Mesendoderm (in vitro differentiated cells): ENCODE data around the gene SNX32.

Experiments used
- DNase-seq: peaks from one replicate; pipeline ENCODE4 v3.0.0; 2013
- H2AK5ac ChIP-seq: 2 replicates; pipeline ENCODE4 v1.6.1; 2013; ENCODE audit warnings: low read length, inconsistent platforms
- H2BK120ac ChIP-seq: 2 replicates; pipeline ENCODE4 v1.6.1; 2013; ENCODE audit warnings: low read depth, mild to moderate bottlenecking, low read length, moderate library complexity, mixed read lengths
- H2BK15ac ChIP-seq: replicated peaks from 2 replicates; pipeline ENCODE4 v1.6.1; 2013; ENCODE audit warnings: low read depth, mild to moderate bottlenecking, moderate library complexity
- H2BK5ac ChIP-seq: 2 replicates; pipeline ENCODE4 v1.6.1; 2013; ENCODE audit warnings: low read length, inconsistent platforms
- H3K18ac ChIP-seq: 2 replicates; pipeline ENCODE4 v1.6.1; 2013; ENCODE audit warnings: mild to moderate bottlenecking, low read length, mixed read lengths
- H3K23ac ChIP-seq: one replicate; pipeline ENCODE4 v1.6.1; 2013; ENCODE audit warnings: low read length
- H3K27ac ChIP-seq: 2 replicates; pipeline ENCODE4 v1.5.1; 2013; ENCODE audit warnings: low read depth, mild to moderate bottlenecking, inconsistent platforms, low read length, moderate library complexity
- H3K27me3 ChIP-seq: 2 replicates; pipeline ENCODE4 v1.6.1; 2013; ENCODE audit warnings: low read length, control low read depth, mild to moderate bottlenecking, inconsistent platforms; ENCODE audit not compliant: insufficient read depth, poor library complexity
- H3K36me3 ChIP-seq: 2 replicates; pipeline ENCODE4 v1.6.1; 2013; ENCODE audit warnings: low read length, inconsistent platforms; ENCODE audit not compliant: control insufficient read depth, insufficient read depth
- H3K4ac ChIP-seq: one replicate; pipeline ENCODE4 v1.6.1; 2013; ENCODE audit warnings: low read depth, mild to moderate bottlenecking, low read length, moderate library complexity
- H3K4me1 ChIP-seq: 2 replicates; pipeline ENCODE4 v1.6.1; 2013; ENCODE audit warnings: low read depth, low read length, inconsistent platforms; ENCODE audit not compliant: control insufficient read depth
- H3K4me2 ChIP-seq: 2 replicates; pipeline ENCODE4 v1.6.1; 2013; ENCODE audit warnings: low read length
- H3K4me3 ChIP-seq: 2 replicates; pipeline ENCODE4 v1.5.1; 2013; ENCODE audit warnings: mild to moderate bottlenecking, low read length
- H3K56ac ChIP-seq: one replicate; pipeline ENCODE4 v1.6.1; 2013; ENCODE audit warnings: low read length
- H3K79me1 ChIP-seq: 2 replicates; pipeline ENCODE4 v1.6.1; 2013; ENCODE audit warnings: low read length, inconsistent platforms
- H3K79me2 ChIP-seq: 2 replicates; pipeline ENCODE4 v1.6.1; 2013; ENCODE audit warnings: mild to moderate bottlenecking, low read length; ENCODE audit not compliant: control insufficient read depth, insufficient read depth
- H3K9ac ChIP-seq: 2 replicates; pipeline ENCODE4 v1.6.1; 2013; ENCODE audit warnings: low read length, inconsistent platforms
- H4K5ac ChIP-seq: one replicate; pipeline ENCODE4 v1.6.1; 2013; ENCODE audit warnings: low read length
- H4K8ac ChIP-seq: one replicate; pipeline ENCODE4 v1.6.1; 2013; ENCODE audit warnings: low read depth, mild to moderate bottlenecking, control low read depth, low read length, moderate library complexity
- WGBS: extraction: QIAGEN DNeasy Blood & Tissue Kit; methylation state at CpG from one replicate; pipeline ENCODE4 v1.1.7; 2013; ENCODE audit warnings: low lambda C conversion rate, missing lambda C conversion rate; ENCODE audit not compliant: insufficient coverage; ENCODE audit errors: extremely low coverage; 5-methylcytosine and 5-hydroxymethylcytosine counted together

The SNX32 gene

GRCh38 chr11:65791719-65792213 lies 42.0 kb upstream of the SNX32 start:
- H3K36me3 ChIP-seq, result no peaks in the 10 kb centered on the region
- H2AK5ac ChIP-seq, result no peak overlapping the region
- no peaks in the 10 kb centered on the region for H3K79me1 ChIP-seq
- no peak overlapping the region for H2BK5ac ChIP-seq
- H3K79me2 ChIP-seq, result no peaks in the 10 kb centered on the region
- no CpG with 5 or more reads among the region's 13 CpGs for WGBS
- no peak overlapping the region for H3K27ac ChIP-seq
- no peak overlapping the region for H3K4me3 ChIP-seq
- H3K4me1 ChIP-seq, result peaks cover 3% of the 10 kb centered on the region
- no peak overlapping the region for H3K4me2 ChIP-seq
- no peak overlapping the region for H3K18ac ChIP-seq
- no peak overlapping the region for H4K8ac ChIP-seq
- no peak overlapping the region for H2BK15ac ChIP-seq
- no peak overlapping the region for H3K4ac ChIP-seq
- H4K5ac ChIP-seq, result no peak overlapping the region
- H3K23ac ChIP-seq, result no peak overlapping the region
- no peak overlapping the region for H2BK120ac ChIP-seq
- H3K9ac ChIP-seq, result no peak overlapping the region
- peaks cover 4% of the 10 kb centered on the region for H3K27me3 ChIP-seq
- no peak for DNase-seq
- H3K56ac ChIP-seq, result no peak overlapping the region

- Histone ChIP-seq H3K79me2 (no peaks in the 10 kb centered on the region), H3K23ac (no peak overlapping the region), H3K18ac (no peak overlapping the region), H2BK5ac (no peak overlapping the region), H3K79me1 (no peaks in the 10 kb centered on the region), H4K8ac (no peak overlapping the region), H3K4me1 (peaks cover 3% of the 10 kb centered on the region), H3K9ac (no peak overlapping the region), H2BK120ac (no peak overlapping the region), H3K56ac (no peak overlapping the region), H3K4me3 (no peak overlapping the region), H3K27ac (no peak overlapping the region), H3K36me3 (no peaks in the 10 kb centered on the region), H2BK15ac (no peak overlapping the region), H3K4ac (no peak overlapping the region), H3K27me3 (peaks cover 4% of the 10 kb centered on the region), H3K4me2 (no peak overlapping the region), H2AK5ac (no peak overlapping the region), H4K5ac (no peak overlapping the region)
- no peak for DNase-seq
- no CpG with 5 or more reads among the region's 16 CpGs for WGBS
These were observed 41.3 kb upstream of the SNX32 start for GRCh38 chr11:65792456-65792855.

- Histone ChIP-seq H3K36me3 (no peaks in the 10 kb centered on the region), H3K27me3 (no peaks in the 10 kb centered on the region), H2BK5ac (no peak overlapping the region), H3K4me3 (no peak overlapping the region), H3K4ac (no peak overlapping the region), H3K23ac (no peak overlapping the region), H4K5ac (no peak overlapping the region), H3K79me2 (no peaks in the 10 kb centered on the region), H3K18ac (no peak overlapping the region), H3K56ac (no peak overlapping the region), H3K27ac (no peak overlapping the region), H3K4me2 (no peak overlapping the region), H4K8ac (no peak overlapping the region), H3K9ac (no peak overlapping the region), H3K79me1 (no peaks in the 10 kb centered on the region), H3K4me1 (peaks cover 3% of the 10 kb centered on the region), H2AK5ac (no peak overlapping the region), H2BK120ac (no peak overlapping the region), H2BK15ac (no peak overlapping the region)
- no peak for DNase-seq
- WGBS, result no CpG with 5 or more reads among the region's 16 CpGs
These were observed 40.6 kb upstream of the SNX32 start for GRCh38 chr11:65793144-65793581.

DNA sequence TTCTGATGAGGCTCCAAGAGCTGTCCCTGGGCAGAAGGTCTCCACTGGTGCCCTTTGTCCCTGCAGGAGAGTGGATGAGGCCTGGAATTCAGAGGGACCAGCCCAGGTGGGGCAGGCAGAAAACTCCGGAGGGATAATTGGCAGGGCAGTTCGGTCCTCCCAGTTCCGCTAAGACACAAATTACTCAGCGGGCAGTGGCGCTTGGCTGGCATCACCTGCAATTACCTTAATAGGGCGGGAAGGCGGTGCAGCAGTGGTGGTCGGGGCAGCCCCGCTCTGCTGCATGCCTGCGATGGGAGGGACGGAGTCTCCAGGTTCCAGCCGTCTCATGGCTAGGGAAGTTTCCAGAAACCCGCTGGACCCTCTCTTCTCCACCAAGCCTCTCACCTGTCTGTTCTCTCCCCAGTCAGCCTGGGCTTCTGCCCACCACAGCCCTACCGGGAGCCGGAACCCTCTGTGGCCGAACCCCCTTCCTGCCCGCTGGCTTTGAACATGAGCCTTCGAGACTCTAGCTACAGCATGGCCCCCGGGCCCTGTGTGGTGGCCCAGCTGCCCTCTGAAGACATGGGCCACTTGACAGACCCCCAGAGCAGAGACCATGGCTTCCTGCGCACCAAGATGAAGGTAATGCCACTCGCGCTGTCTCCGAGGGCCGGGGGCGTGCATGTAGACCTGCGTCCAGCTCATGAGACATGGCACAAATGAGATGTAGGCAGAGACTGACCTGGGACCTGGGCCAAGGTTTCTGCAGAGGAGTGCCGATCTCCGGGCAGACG lies 40.0 kb upstream of the SNX32 start:
- H3K23ac ChIP-seq, result no peak overlapping the region
- H2BK120ac ChIP-seq, result no peak overlapping the region
- WGBS, result no CpG with 5 or more reads among the region's 29 CpGs
- no peak overlapping the region for H2BK15ac ChIP-seq
- no peaks in the 10 kb centered on the region for H3K36me3 ChIP-seq
- no peak for DNase-seq
- H4K8ac ChIP-seq, result no peak overlapping the region
- no peak overlapping the region for H4K5ac ChIP-seq
- no peak overlapping the region for H3K4me3 ChIP-seq
- H3K27me3 ChIP-seq, result no peaks in the 10 kb centered on the region
- no peak overlapping the region for H3K27ac ChIP-seq
- H3K4me2 ChIP-seq, result no peak overlapping the region
- H3K4ac ChIP-seq, result no peak overlapping the region
- H3K79me1 ChIP-seq, result no peaks in the 10 kb centered on the region
- H3K4me1 ChIP-seq, result no peaks in the 10 kb centered on the region
- no peak overlapping the region for H3K18ac ChIP-seq
- no peaks in the 10 kb centered on the region for H3K79me2 ChIP-seq
- H2AK5ac ChIP-seq, result no peak overlapping the region
- H3K56ac ChIP-seq, result no peak overlapping the region
- no peak overlapping the region for H3K9ac ChIP-seq
- H2BK5ac ChIP-seq, result no peak overlapping the region

GRCh38 chr11:65794570-65795510 lies 38.9 kb upstream of the SNX32 start:
- H3K9ac ChIP-seq, result no peak overlapping the region
- no peak overlapping the region for H3K23ac ChIP-seq
- no peak overlapping the region for H4K5ac ChIP-seq
- H2BK15ac ChIP-seq, result no peak overlapping the region
- H2BK5ac ChIP-seq, result no peak overlapping the region
- no peaks in the 10 kb centered on the region for H3K27me3 ChIP-seq
- H3K4me2 ChIP-seq, result no peak overlapping the region
- H3K18ac ChIP-seq, result no peak overlapping the region
- no peaks in the 10 kb centered on the region for H3K36me3 ChIP-seq
- no peak overlapping the region for H3K4me3 ChIP-seq
- no peak for DNase-seq
- no peak overlapping the region for H2AK5ac ChIP-seq
- WGBS, result no CpG with 5 or more reads among the region's 42 CpGs
- H3K56ac ChIP-seq, result no peak overlapping the region
- H3K27ac ChIP-seq, result no peak overlapping the region
- H3K4me1 ChIP-seq, result no peaks in the 10 kb centered on the region
- H3K4ac ChIP-seq, result no peak overlapping the region
- H3K79me1 ChIP-seq, result no peaks in the 10 kb centered on the region
- H4K8ac ChIP-seq, result no peak overlapping the region
- H3K79me2 ChIP-seq, result no peaks in the 10 kb centered on the region
- H2BK120ac ChIP-seq, result no peak overlapping the region
